Measurements from ENCODE around the gene ZMYND19. TPM values are rescaled to one million over a fixed set of nuclear protein-coding genes. Genes with fewer than 3 reads are reported as not detected.

The ZMYND19 gene
- total RNA-seq, 1 experiment from 2014 or later = 79.2 TPM

GRCh38 chr9:137574192-137574591, 16.1 kb downstream of the ZMYND19 start:
- peaks cover 11% of the 10 kb centered on the region for H3K23me2 ChIP-seq (ENCODE audit: insufficient read length, low read depth, low read length, poor library complexity, severe bottlenecking)
- H3K4me1 Mint-ChIP-seq = peaks cover 13 to 14% of the 10 kb centered on the region in 2 experiments
- peaks cover 10% of the 10 kb centered on the region; the same call in 1 of the 2 replicates for H3K79me2 ChIP-seq (ENCODE audit: insufficient read depth, low read length)
- no peak for DNase-seq
- no peak overlapping the region for H3K4ac ChIP-seq (ENCODE audit: low read depth, low read length)
- H2AFZ ChIP-seq (ENCODE audit: low read length) = no peak overlapping the region
- no peak overlapping the region for H3T11ph ChIP-seq (ENCODE audit: low read length)
- no peak overlapping the region for H2BK5ac ChIP-seq (ENCODE audit: insufficient read length, low read length)
- H3K23ac ChIP-seq (ENCODE audit: insufficient read length, low read depth, low read length) = no peak overlapping the region
- peaks cover 17% of the 10 kb centered on the region for H3K79me1 ChIP-seq (ENCODE audit: insufficient read depth, low read depth, low read length, poor library complexity, severe bottlenecking)
- H3K27me3 ChIP-seq (ENCODE audit: insufficient read depth, low read length) = no peaks in the 10 kb centered on the region
- no peak overlapping the region for H4K5ac ChIP-seq (ENCODE audit: insufficient read length, low read depth, low read length)
- H3K4me3 Mint-ChIP-seq = no peak overlapping the region
- no peak overlapping the region for H3K4me2 ChIP-seq (ENCODE audit: insufficient read depth, insufficient read length, low read length)
- no peak overlapping the region for H4K8ac ChIP-seq (replicated peaks; ENCODE audit: insufficient read length, low read depth, low read length)
- WGBS (ENCODE audit: extremely low coverage, insufficient read length, low lambda C conversion rate) = no CpG with 5 or more reads among the region's 10 CpGs
- peaks cover 49 to 59% (median 58%) of the 10 kb centered on the region in 3 experiments for H3K36me3 Mint-ChIP-seq (ENCODE audit: insufficient read depth in 1 of 3, low read depth in 3 of 3)
- H2AK5ac ChIP-seq (ENCODE audit: insufficient read length, low read length) = no peak overlapping the region
- H3K9me3 ChIP-seq (ENCODE audit: control insufficient read depth, low read depth, low read length) = no peaks in the 10 kb centered on the region
- no peak overlapping the region for H2BK20ac ChIP-seq (ENCODE audit: low read depth, low read length, poor library complexity, severe bottlenecking)
- no peaks in the 10 kb centered on the region for H4K20me1 ChIP-seq (ENCODE audit: control insufficient read depth, insufficient read depth, insufficient read length)
- H3K9ac ChIP-seq (ENCODE audit: extremely low read depth, insufficient read length, low read length) = no peak overlapping the region
- H2BK15ac ChIP-seq (ENCODE audit: low read depth, low read length) = no peak overlapping the region
- no peak overlapping the region for H2BK12ac ChIP-seq (ENCODE audit: insufficient read length, low read depth, low read length)
- H2BK120ac ChIP-seq (ENCODE audit: low read depth, low read length, poor library complexity, severe bottlenecking) = no peak overlapping the region
- no peak overlapping the region for H4K91ac ChIP-seq (ENCODE audit: insufficient read length, low read depth, low read length)
- H3K14ac ChIP-seq (ENCODE audit: insufficient read depth, low read length) = no peak overlapping the region
- H3K27ac ChIP-seq (ENCODE audit: insufficient read length, low read depth, low read length) = no peak overlapping the region
- no peak overlapping the region for H3K18ac ChIP-seq (ENCODE audit: insufficient read length, low read depth, low read length)
- no peak overlapping the region for H3K27ac Mint-ChIP-seq
- H3K27me3 Mint-ChIP-seq (ENCODE audit: low read depth) = no peaks in the 10 kb centered on the region
- H3K56ac ChIP-seq (ENCODE audit: insufficient read length, low read depth, low read length) = no peak overlapping the region
- peaks cover 4% of the 10 kb centered on the region; the same call in 1 of the 2 replicates for H3K4me1 ChIP-seq (ENCODE audit: insufficient read depth, low read length)
- no peak for TF ChIP-seq CTCF (conservative IDR thresholded peaks at IDR 0.05)
- H3K9me3 Mint-ChIP-seq = no peaks in the 10 kb centered on the region

Data from H9 (cell line).